HCT116 (cell line): ENCODE results near the gene CDKAL1. TPM values are rescaled to one million over a fixed set of nuclear protein-coding genes. Genes with fewer than 3 reads are reported as not detected.

Experiments used
- ATAC-seq: fragments of 200-7000 bp; cut with Tn5 transposase; 2 replicates; pipeline ENCODE4 v1.9.1; 2020; ENCODE audit warnings: mild to moderate bottlenecking, moderate library complexity
- BruUV-seq: library from RNA; stranded (reverse); fragments of 400-500 nt; replicated peaks from 2 replicates; lab custom pipeline; 2021; lab: Mats Ljungman, UMichigan
- CTCF ChIA-PET: fragments of 300-600 bp; sonication (Branson Sonifier 250); formaldehyde crosslinking; loops from one replicate; lab custom pipeline; 2021; ENCODE audit warnings: antibody characterized with exemption; lab: Charles Lee
- POLR2A ChIA-PET: fragments of 300-600, 350-600 bp; sonication (Branson Sonifier 250); formaldehyde crosslinking; loops from one replicate; lab custom pipeline; 2021; ENCODE audit warnings: antibody characterized with exemption; lab: Charles Lee
- RAD21 ChIA-PET, 2 experiments: fragments of 300-600 bp; sonication (Branson Sonifier 250); formaldehyde crosslinking; loops; one replicate each; lab custom pipeline; 2023; ENCODE audit warnings: low total read pairs in 2 of 2; ENCODE audit not compliant: uncharacterized antibody in 2 of 2, unreplicated experiment in 2 of 2, low non-redundant PET in 1 of 2; lab: Charles Lee
- DNase-seq: peaks from one replicate; pipeline ENCODE4 v3.0.0-alpha.2; 2010; ENCODE audit warnings: low read depth, low spot score
- H2AFZ ChIP-seq: fragments of 200-600 bp; shearing (Covaris generic), sonication (generic); 2 replicates; pipeline ENCODE4 v1.6.1; 2017; ENCODE audit warnings: low read depth, mixed run types, mixed read lengths, antibody characterized with exemption, low read length; ENCODE audit not compliant: poor library complexity, severe bottlenecking
- H3K27ac ChIP-seq: 2 replicates; pipeline ENCODE4 v1.5.1; 2012; ENCODE audit warnings: low read depth, low read length
- H3K27me3 ChIP-seq: fragments of 200-600 bp; sonication (generic); 2 replicates; pipeline ENCODE4 v1.6.1; 2016; ENCODE audit warnings: mixed run types, low read length, mixed read lengths; ENCODE audit not compliant: insufficient read depth
- H3K36me3 ChIP-seq, 2 experiments: fragments of 200-500 bp in 1 of 2; fragments of 200-600 bp in 1 of 2; sonication (Bioruptor generic) in 1 of 2; sonication (generic) in 1 of 2; 2 replicates each; pipeline versions ENCODE4 v1.5.1 to v1.6.1; 2014 to 2016; ENCODE audit warnings: low read length in 2 of 2, inconsistent platforms in 1 of 2, mixed read lengths in 1 of 2, mixed run types in 1 of 2; ENCODE audit not compliant: insufficient read depth in 2 of 2, control insufficient read depth in 1 of 2
- H3K4me1 ChIP-seq, 2 experiments: fragments of 200-600 bp in 1 of 2; sonication (generic) in 1 of 2; 2 replicates each; pipeline versions ENCODE4 v1.5.1 to v1.6.1; 2012 to 2017; ENCODE audit warnings: low read length in 2 of 2, inconsistent platforms in 1 of 2, mild to moderate bottlenecking in 1 of 2, mixed read lengths in 1 of 2, mixed run types in 1 of 2, moderate library complexity in 1 of 2; ENCODE audit not compliant: insufficient read depth in 2 of 2, control insufficient read depth in 1 of 2
- H3K4me2 ChIP-seq: fragments of 200-600 bp; sonication (generic); 2 replicates; pipeline ENCODE4 v1.6.1; 2017; ENCODE audit warnings: mixed run types, low read length, mixed read lengths
- H3K4me3 ChIP-seq, 2 experiments: fragments of 200-600 bp in 1 of 2; sonication (generic) in 1 of 2; replicated peaks in 1 of 2; 2 replicates each; pipeline ENCODE4 v1.5.1; 2011 to 2016; ENCODE audit warnings: low read length in 2 of 2, control low read depth in 1 of 2, low read depth in 1 of 2, mild to moderate bottlenecking in 1 of 2, mixed read lengths in 1 of 2, mixed run types in 1 of 2
- H3K79me2 ChIP-seq: fragments of 200-600 bp; sonication (generic); 2 replicates; pipeline ENCODE4 v1.6.1; 2017; ENCODE audit warnings: mild to moderate bottlenecking, mixed run types, low read length, moderate library complexity, mixed read lengths; ENCODE audit not compliant: insufficient read depth
- H3K9ac ChIP-seq: fragments of 200-600 bp; sonication (generic); 2 replicates; pipeline ENCODE4 v1.6.1; 2016; ENCODE audit warnings: low read length, mixed read lengths
- H3K9me2 ChIP-seq: fragments of 200-600 bp; sonication (generic), shearing (Covaris generic); 2 replicates; pipeline ENCODE4 v1.6.1; 2017; ENCODE audit warnings: mixed run types, mild to moderate bottlenecking, moderate library complexity; ENCODE audit not compliant: insufficient read depth
- H3K9me3 ChIP-seq, 2 experiments: fragments of 200-500 bp in 1 of 2; fragments of 200-600 bp in 1 of 2; sonication (Bioruptor generic) in 1 of 2; sonication (generic) in 1 of 2; 2 replicates each; pipeline ENCODE4 v1.6.1; 2014 to 2017; ENCODE audit warnings: low read length in 2 of 2, mixed read lengths in 2 of 2, inconsistent platforms in 1 of 2, low read depth in 1 of 2, mild to moderate bottlenecking in 1 of 2, mixed run types in 1 of 2, moderate library complexity in 1 of 2; ENCODE audit not compliant: control insufficient read depth in 1 of 2, insufficient read depth in 1 of 2
- H4K20me1 ChIP-seq: fragments of 200-600 bp; sonication (generic), shearing (Covaris generic); 2 replicates; pipeline ENCODE4 v1.6.1; 2017; ENCODE audit warnings: mixed run types, mild to moderate bottlenecking, moderate library complexity; ENCODE audit not compliant: insufficient read depth
- CBX3 ChIP-seq: IDR thresholded peaks from 2 replicates; pipeline ENCODE4 v1.6.1; 2012; ENCODE audit warnings: low read depth
- CEBPB ChIP-seq: IDR thresholded peaks from 2 replicates; pipeline ENCODE4 v1.6.1; 2012; ENCODE audit warnings: low read depth
- EZH2 ChIP-seq: fragments of 200-600 bp; sonication (generic); IDR thresholded peaks from 2 replicates; pipeline ENCODE4 v1.6.1; 2017; ENCODE audit warnings: antibody characterized with exemption, mixed run types
- EZH2phosphoT487 ChIP-seq: fragments of 200-600 bp; IDR thresholded peaks from 2 replicates; pipeline ENCODE4 v1.6.1; 2018; ENCODE audit warnings: antibody characterized with exemption, borderline replicate concordance
- FOSL1 ChIP-seq: IDR thresholded peaks from 2 replicates; pipeline ENCODE4 v1.6.1; 2012; ENCODE audit warnings: low read depth
- POLR2AphosphoS5 ChIP-seq: IDR thresholded peaks from 2 replicates; pipeline ENCODE4 v1.6.1; 2011; ENCODE audit warnings: mild to moderate bottlenecking, low read depth, low read length, moderate library complexity
- RAD21 ChIP-seq: IDR thresholded peaks from 2 replicates; pipeline ENCODE4 v1.6.1; 2012; ENCODE audit warnings: low read depth, mild to moderate bottlenecking
- YY1 ChIP-seq: IDR thresholded peaks from 2 replicates; pipeline ENCODE4 v1.6.1; 2011; ENCODE audit warnings: low read length, low read depth, moderate library complexity, mild to moderate bottlenecking; ENCODE audit not compliant: insufficient replicate concordance; ENCODE audit errors: extremely low read depth
- ZFX ChIP-seq: fragments of 450-650 bp; IDR thresholded peaks from 2 replicates; pipeline ENCODE4 v1.6.1; 2017
- intact Hi-C: fragments of 100-400 bp; cut with micrococcal nuclease; formaldehyde crosslinking; loops from 2 replicates; pipeline ENCODE4 v1.10.0; 2022
- total RNA-seq: library from RNA; stranded (reverse); gene quantifications from one replicate; pipeline ENCODE4 v1.2.1, GENCODE V29; 2021; ENCODE audit not compliant: unreplicated experiment
- TF ChIP-seq, protein P1 (sequence below), 3 experiments: fragments of 200-600 bp in 1 of 3; sonication (generic) in 1 of 3; IDR thresholded peaks in 2 of 3; conservative IDR thresholded peaks in 1 of 3; 2 replicates each; pipeline ENCODE4 v1.5.1; 2012 to 2017; ENCODE audit warnings: low read depth in 2 of 3, low read length in 2 of 3, antibody characterized with exemption in 1 of 3, borderline replicate concordance in 1 of 3, control low read depth in 1 of 3, mild to moderate bottlenecking in 1 of 3, mixed read lengths in 1 of 3, mixed run types in 1 of 3, moderate library complexity in 1 of 3; ENCODE audit not compliant: insufficient read depth in 1 of 3
- TF ChIP-seq, protein P2 (sequence below): IDR thresholded peaks from 2 replicates; pipeline ENCODE4 v1.6.1; 2011; ENCODE audit warnings: mild to moderate bottlenecking, low read length, moderate library complexity; ENCODE audit not compliant: insufficient replicate concordance; ENCODE audit errors: extremely low read depth
- TF ChIP-seq, protein P3 (sequence below): IDR thresholded peaks from 2 replicates; pipeline ENCODE4 v1.6.1; 2012

The CDKAL1 gene
- total RNA-seq, 1 experiment from 2014 or later: 14.9 TPM

DNA sequence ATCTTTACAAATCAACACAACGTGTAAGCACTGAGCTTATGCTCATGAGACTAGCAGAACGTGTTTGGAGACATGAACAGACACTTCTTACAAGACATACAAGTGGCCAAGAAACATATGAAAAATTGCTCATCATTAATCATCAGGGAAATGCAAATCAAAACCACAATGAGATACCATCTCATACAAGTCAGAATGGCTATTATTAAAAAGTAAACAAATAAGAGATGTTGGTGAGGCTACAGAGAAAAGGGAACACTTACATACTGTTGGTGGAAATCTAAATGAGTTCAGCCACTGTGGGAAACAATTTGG is 731.4 kb downstream of the CDKAL1 start:
- BruUV-seq: no TSS peak
- Histone ChIP-seq H2AFZ (no peak overlapping the region), H3K36me3 (no peaks in the 10 kb centered on the region), H4K20me1 (no peaks in the 10 kb centered on the region), H3K9me3 (no peaks in the 10 kb centered on the region), H3K27ac (no peak overlapping the region), H3K4me2 (no peak overlapping the region), H3K9me2 (0 out of 2 replicates have a peak, but pooled peaks cover 2% of the 10 kb centered on the region), H3K4me1 (peaks cover 0 to 8% of the 10 kb centered on the region in 2 experiments; a peak in 1 of 4 replicates), H3K9ac (no peak overlapping the region), H3K27me3 (no peaks in the 10 kb centered on the region), H3K4me3 (no peak overlapping the region), H3K79me2 (no peaks in the 10 kb centered on the region)
- intact Hi-C loops: no loop called here
- ChIA-PET POLR2A (no interaction called here), RAD21 (no interaction called here), CTCF (no interaction called here)
- ATAC-seq (no peak), DNase-seq (no peak)
- TF ChIP-seq EZH2 (no peak), CBX3 (no peak), ZFX (no peak), CEBPB (no peak)
- TF ChIP-seq, protein P1, sequence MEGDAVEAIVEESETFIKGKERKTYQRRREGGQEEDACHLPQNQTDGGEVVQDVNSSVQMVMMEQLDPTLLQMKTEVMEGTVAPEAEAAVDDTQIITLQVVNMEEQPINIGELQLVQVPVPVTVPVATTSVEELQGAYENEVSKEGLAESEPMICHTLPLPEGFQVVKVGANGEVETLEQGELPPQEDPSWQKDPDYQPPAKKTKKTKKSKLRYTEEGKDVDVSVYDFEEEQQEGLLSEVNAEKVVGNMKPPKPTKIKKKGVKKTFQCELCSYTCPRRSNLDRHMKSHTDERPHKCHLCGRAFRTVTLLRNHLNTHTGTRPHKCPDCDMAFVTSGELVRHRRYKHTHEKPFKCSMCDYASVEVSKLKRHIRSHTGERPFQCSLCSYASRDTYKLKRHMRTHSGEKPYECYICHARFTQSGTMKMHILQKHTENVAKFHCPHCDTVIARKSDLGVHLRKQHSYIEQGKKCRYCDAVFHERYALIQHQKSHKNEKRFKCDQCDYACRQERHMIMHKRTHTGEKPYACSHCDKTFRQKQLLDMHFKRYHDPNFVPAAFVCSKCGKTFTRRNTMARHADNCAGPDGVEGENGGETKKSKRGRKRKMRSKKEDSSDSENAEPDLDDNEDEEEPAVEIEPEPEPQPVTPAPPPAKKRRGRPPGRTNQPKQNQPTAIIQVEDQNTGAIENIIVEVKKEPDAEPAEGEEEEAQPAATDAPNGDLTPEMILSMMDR (IDR thresholded peaks at IDR 0.05 in 2 of 3, conservative IDR thresholded peaks at IDR 0.05 in 1 of 3; ENCODE audit: borderline replicate concordance in 1 of 3, insufficient read depth in 1 of 3, low read depth in 2 of 3, low read length in 2 of 3): no peak

DNA sequence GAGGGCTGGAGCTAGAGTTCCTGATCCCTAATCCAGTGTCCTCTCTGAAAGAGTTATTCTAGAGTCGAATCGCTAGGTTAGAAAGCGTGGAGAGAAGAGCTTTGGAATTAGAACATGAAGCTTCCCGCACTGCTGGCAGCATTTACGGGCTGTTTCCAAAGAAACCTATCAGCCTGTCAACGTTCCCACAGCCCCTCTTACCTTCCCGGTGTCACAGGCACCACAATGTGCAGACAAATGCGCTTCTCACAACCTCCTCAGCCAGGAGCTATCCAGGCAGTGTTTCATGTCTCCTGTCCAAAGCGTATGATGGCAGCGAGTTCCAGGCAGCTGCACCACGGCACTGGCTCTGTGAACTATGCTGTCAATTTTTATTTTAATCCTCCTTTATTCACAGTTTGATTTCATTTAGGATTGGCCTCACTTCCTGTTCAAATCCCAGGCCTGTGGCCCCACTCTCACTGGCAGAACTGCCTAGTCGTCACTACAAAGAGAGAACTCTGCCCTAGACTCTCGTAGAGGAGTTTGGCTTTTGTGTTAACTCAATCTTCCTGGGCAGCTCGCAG is 736.5 kb downstream of the CDKAL1 start:
- DNase-seq (no peak), ATAC-seq (no peak)
- ChIA-PET CTCF (no interaction called here), POLR2A (interaction anchor here (0.7 kb wide), 1 partner anchor 1000 kb away, joined by 3 read pairs; no protein-coding TSS in a partner anchor), RAD21 (no interaction called here)
- intact Hi-C loops: no loop called here
- Histone ChIP-seq H3K4me2 (no peak overlapping the region), H3K9me3 (no peaks in the 10 kb centered on the region), H3K36me3 (no peaks in the 10 kb centered on the region), H2AFZ (no peak overlapping the region), H3K79me2 (no peaks in the 10 kb centered on the region), H3K4me1 (no peaks in the 10 kb centered on the region), H3K4me3 (no peak overlapping the region), H3K9ac (no peak overlapping the region), H3K27me3 (no peaks in the 10 kb centered on the region), H4K20me1 (no peaks in the 10 kb centered on the region), H3K27ac (no peak overlapping the region), H3K9me2 (no peaks in the 10 kb centered on the region)
- no TSS peak for BruUV-seq
- TF ChIP-seq FOSL1 (no peak), EZH2phosphoT487 (no peak), POLR2AphosphoS5 (no peak), RAD21 (no peak), ZFX (no peak), YY1 (no peak)
- TF ChIP-seq, protein P2, sequence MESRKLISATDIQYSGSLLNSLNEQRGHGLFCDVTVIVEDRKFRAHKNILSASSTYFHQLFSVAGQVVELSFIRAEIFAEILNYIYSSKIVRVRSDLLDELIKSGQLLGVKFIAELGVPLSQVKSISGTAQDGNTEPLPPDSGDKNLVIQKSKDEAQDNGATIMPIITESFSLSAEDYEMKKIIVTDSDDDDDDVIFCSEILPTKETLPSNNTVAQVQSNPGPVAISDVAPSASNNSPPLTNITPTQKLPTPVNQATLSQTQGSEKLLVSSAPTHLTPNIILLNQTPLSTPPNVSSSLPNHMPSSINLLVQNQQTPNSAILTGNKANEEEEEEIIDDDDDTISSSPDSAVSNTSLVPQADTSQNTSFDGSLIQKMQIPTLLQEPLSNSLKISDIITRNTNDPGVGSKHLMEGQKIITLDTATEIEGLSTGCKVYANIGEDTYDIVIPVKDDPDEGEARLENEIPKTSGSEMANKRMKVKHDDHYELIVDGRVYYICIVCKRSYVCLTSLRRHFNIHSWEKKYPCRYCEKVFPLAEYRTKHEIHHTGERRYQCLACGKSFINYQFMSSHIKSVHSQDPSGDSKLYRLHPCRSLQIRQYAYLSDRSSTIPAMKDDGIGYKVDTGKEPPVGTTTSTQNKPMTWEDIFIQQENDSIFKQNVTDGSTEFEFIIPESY: no peak
- TF ChIP-seq, protein P3, sequence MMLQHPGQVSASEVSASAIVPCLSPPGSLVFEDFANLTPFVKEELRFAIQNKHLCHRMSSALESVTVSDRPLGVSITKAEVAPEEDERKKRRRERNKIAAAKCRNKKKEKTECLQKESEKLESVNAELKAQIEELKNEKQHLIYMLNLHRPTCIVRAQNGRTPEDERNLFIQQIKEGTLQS: no peak
- TF ChIP-seq, protein P1 (IDR thresholded peaks at IDR 0.05 in 2 of 3, conservative IDR thresholded peaks at IDR 0.05 in 1 of 3; ENCODE audit: borderline replicate concordance in 1 of 3, insufficient read depth in 1 of 3, low read depth in 2 of 3, low read length in 2 of 3): no peak
